ENCODE measurements around the gene UBR3. TPM values are rescaled to one million over a fixed set of nuclear protein-coding genes. Genes with fewer than 3 reads are reported as not detected.

The UBR3 gene
- total and polyA plus RNA-seq, 2 experiments from 2014 or later: 18.7 to 53.1 TPM

DNA sequence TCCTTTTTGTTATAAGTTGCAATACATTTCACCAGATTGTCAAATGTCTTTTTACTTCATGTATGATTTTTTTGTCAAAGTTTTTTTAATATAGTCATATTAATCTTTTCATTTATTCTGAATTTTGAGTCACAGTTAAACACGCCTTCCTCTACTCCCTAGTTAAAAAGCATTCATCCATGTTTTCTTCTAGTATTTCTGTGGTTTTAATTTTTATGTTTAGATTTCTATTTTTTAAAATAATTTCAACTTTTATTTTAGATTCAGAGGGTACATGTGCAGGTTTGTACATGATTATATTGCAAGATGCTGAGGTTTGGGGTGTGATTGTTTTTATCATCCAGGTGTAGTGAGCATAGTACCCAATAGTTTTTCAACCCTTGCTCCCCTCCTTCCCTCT lies 204.0 kb downstream of the UBR3 start:
- no peaks in the 10 kb centered on the region for H3K9me3 ChIP-seq (ENCODE audit: low read depth)

GRCh38 chr2:170034596-170034995 lies 207.3 kb downstream of the UBR3 start:
- Histone ChIP-seq H3K4me3 (no peak overlapping the region), H3K4me1 (ENCODE audit: low read depth) (no peaks in the 10 kb centered on the region), H3K27me3 (no peaks in the 10 kb centered on the region), H3K36me3 (peaks cover 9% of the 10 kb centered on the region), H3K9me3 (ENCODE audit: low read depth) (no peaks in the 10 kb centered on the region), H3K27ac (no peak overlapping the region)
- no peak for TF ChIP-seq CTCF (IDR thresholded peaks at IDR 0.05; ENCODE audit: low read depth, low read length)
- DNase-seq (ENCODE audit: low read depth in 1 of 2, low spot score in 1 of 2): no peak

More for the DNA sequence above, 204.0 kb downstream of the UBR3 start:
- TF ChIP-seq CTCF (IDR thresholded peaks at IDR 0.05; ENCODE audit: low read depth, low read length): no peak
- Histone ChIP-seq H3K4me3 (no peak overlapping the region), H3K4me1 (ENCODE audit: low read depth) (no peaks in the 10 kb centered on the region), H3K36me3 (peaks cover 18% of the 10 kb centered on the region), H3K27me3 (no peaks in the 10 kb centered on the region), H3K27ac (no peak overlapping the region)
- no peak for DNase-seq (ENCODE audit: low read depth in 1 of 2, low spot score in 1 of 2)

- no peak for DNase-seq (ENCODE audit: low read depth in 1 of 2, low spot score in 1 of 2)
- Histone ChIP-seq H3K4me3 (no peak overlapping the region), H3K4me1 (ENCODE audit: low read depth) (no peaks in the 10 kb centered on the region), H3K27ac (no peak overlapping the region), H3K27me3 (no peaks in the 10 kb centered on the region), H3K36me3 (no peaks in the 10 kb centered on the region), H3K9me3 (ENCODE audit: low read depth) (no peaks in the 10 kb centered on the region)
- TF ChIP-seq CTCF (IDR thresholded peaks at IDR 0.05; ENCODE audit: low read depth, low read length): no peak
These were observed 211.5 kb downstream of the UBR3 start for GRCh38 chr2:170038734-170039133.

DNA sequence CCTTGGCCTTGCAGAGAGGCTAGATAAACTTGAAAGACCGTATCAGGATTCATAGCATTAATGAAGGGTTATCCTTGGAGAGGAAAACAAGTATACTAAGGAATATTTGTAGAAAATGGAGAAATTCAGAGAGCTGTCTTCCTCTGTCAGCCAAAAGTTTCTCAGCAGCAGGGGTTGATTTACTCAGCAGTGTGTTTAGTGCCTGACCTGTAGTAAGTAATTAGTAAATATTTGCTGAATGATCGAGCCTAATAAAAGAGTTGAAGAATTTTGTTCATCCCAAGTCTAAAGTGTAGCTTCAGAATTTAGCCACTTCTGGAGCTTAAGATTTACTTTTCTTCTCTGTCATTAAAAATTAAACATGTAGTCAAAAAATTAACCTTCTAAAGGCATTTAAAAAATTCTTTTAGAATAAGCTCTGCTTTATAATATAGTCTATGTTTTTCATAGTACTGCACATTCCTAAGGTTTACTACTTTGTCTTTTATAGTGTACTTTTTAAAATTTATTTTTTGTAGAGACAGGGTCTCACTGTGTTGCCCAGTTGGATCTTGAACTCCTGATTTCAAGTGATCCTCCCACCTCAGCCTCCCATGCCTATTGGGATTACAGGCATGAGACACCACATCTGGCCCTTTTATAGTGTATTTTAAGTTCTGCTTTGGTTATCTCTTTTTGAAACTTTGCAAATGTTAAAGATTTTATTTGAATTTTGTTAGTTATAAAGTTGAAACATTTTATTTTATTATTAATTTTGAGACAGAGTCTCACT lies 212.3 kb downstream of the UBR3 start:
- DNase-seq (ENCODE audit: low read depth in 1 of 2, low spot score in 1 of 2): no peak

GRCh38 chr2:170044751-170045478 lies 217.7 kb downstream of the UBR3 start:
- no peak for TF ChIP-seq CTCF (IDR thresholded peaks at IDR 0.05; ENCODE audit: low read depth, low read length)
- no peak for DNase-seq (ENCODE audit: low read depth in 1 of 2, low spot score in 1 of 2)
- Histone ChIP-seq H3K4me1 (ENCODE audit: low read depth) (no peaks in the 10 kb centered on the region), H3K4me3 (no peak overlapping the region), H3K27ac (no peak overlapping the region), H3K9me3 (ENCODE audit: low read depth) (no peaks in the 10 kb centered on the region), H3K27me3 (no peaks in the 10 kb centered on the region), H3K36me3 (no peaks in the 10 kb centered on the region)

More for the DNA sequence above, 212.3 kb downstream of the UBR3 start:
- H3K9me3 ChIP-seq (ENCODE audit: low read depth): no peaks in the 10 kb centered on the region
- H3K4me1 ChIP-seq (ENCODE audit: low read depth): no peaks in the 10 kb centered on the region
- TF ChIP-seq CTCF (IDR thresholded peaks at IDR 0.05; ENCODE audit: low read depth, low read length): no peak
- H3K4me3 ChIP-seq: no peak overlapping the region
- no peaks in the 10 kb centered on the region for H3K36me3 ChIP-seq
- no peak overlapping the region for H3K27ac ChIP-seq
- H3K27me3 ChIP-seq: no peaks in the 10 kb centered on the region

All from cardiac muscle cell (in vitro differentiated cells and primary cell).